Sigmoid colon (tissue), 4 donors: ENCODE data around the gene S100A13.

Source experiments
- EP300 ChIP-seq, 4 donors: sonication (generic); formaldehyde crosslinking; IDR thresholded peaks; one replicate each; pipeline ENCODE4 v1.6.1; 2017; ENCODE audit warnings: antibody characterized with exemption in 4 of 4
- TF ChIP-seq, protein P1 (sequence below), 4 experiments: fragments of 450-650 bp in 3 of 4; fragments of 200-600 bp in 1 of 4; IDR thresholded peaks; one replicate each; pipeline ENCODE4 v1.5.1; 2016 to 2019; ENCODE audit warnings: antibody characterized with exemption in 4 of 4, mild to moderate bottlenecking in 3 of 4, moderate library complexity in 2 of 4

DNA sequence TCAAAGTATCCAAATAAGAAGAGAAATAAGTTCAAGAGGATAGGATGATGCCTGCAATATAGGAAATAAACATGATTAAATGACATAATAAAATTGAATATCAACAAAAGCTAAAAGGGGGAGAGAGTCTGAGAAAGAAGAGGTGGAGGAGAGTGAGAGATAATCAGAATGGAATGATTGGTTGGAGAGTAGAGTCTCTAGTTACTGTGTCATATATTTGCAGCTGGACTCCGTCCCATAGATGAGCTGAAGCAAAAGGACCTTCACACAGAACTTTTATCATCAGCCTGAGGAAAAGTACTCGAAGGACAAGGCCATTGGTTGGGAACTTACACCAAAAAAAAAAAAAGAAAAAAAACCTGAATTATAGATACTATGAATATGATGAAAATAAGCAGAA lies 38.8 kb downstream of the S100A13 start:
- TF ChIP-seq, protein P1, sequence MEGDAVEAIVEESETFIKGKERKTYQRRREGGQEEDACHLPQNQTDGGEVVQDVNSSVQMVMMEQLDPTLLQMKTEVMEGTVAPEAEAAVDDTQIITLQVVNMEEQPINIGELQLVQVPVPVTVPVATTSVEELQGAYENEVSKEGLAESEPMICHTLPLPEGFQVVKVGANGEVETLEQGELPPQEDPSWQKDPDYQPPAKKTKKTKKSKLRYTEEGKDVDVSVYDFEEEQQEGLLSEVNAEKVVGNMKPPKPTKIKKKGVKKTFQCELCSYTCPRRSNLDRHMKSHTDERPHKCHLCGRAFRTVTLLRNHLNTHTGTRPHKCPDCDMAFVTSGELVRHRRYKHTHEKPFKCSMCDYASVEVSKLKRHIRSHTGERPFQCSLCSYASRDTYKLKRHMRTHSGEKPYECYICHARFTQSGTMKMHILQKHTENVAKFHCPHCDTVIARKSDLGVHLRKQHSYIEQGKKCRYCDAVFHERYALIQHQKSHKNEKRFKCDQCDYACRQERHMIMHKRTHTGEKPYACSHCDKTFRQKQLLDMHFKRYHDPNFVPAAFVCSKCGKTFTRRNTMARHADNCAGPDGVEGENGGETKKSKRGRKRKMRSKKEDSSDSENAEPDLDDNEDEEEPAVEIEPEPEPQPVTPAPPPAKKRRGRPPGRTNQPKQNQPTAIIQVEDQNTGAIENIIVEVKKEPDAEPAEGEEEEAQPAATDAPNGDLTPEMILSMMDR (IDR thresholded peaks at IDR 0.05), result no peak
- no peak for TF ChIP-seq EP300 (IDR thresholded peaks at IDR 0.05)
